ENCODE results near the gene EBPL.

The EBPL gene

GRCh38 chr13:49676581-49677298 is 14.5 kb downstream of the EBPL start:
- no peak for DNase-seq (ENCODE audit: low read depth)

DNA sequence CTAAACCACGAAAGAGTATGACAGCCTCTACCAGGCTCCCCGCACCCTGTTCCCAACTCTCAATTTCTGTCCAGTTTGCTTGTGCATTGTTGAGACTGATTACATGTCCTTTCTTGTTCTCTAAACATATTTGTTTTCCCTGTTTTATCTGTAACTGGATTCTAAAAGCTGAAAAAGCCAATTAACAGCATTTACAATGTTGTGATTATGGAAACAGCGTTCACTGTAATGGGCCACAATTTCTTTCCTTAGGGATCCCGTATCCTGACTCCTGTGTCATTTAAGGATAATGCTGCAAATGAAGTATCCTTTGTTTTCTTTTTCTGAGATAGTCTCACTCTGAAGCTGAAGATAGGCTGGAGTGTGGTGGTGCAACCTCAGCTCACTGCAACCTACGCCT is 20.5 kb downstream of the EBPL start:
- DNase-seq (ENCODE audit: low read depth) = no peak

- DNase-seq (ENCODE audit: low read depth) = no peak
Observed at GRCh38 chr13:49669735-49670309, 21.5 kb downstream of the EBPL start.

GRCh38 chr13:49667773-49668172 is 23.5 kb downstream of the EBPL start:
- no peak for DNase-seq (ENCODE audit: low read depth)

GRCh38 chr13:49664606-49665005 is 26.7 kb downstream of the EBPL start:
- no peak for DNase-seq (ENCODE audit: low read depth)

DNA sequence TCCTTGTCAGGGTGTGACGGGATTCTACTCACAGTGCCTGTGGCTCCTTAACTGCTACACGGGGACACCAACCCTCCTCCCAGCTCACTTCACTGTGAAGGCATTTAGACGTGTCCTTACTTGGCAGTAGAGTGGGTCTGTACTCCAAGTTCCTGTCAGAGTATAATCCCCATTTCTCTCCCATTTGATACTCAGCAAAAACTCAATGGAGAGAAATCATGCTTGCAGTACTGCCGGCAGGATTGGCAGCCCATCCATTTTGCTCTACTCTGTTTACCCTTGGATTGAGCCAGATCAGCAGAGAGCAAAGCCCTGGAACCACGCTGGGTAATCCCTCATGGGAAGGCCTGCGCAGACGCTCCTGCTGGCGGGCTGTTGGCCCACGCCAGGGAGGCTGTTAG is 34.0 kb downstream of the EBPL start:
- no peak for DNase-seq (ENCODE audit: low read depth)

DNA sequence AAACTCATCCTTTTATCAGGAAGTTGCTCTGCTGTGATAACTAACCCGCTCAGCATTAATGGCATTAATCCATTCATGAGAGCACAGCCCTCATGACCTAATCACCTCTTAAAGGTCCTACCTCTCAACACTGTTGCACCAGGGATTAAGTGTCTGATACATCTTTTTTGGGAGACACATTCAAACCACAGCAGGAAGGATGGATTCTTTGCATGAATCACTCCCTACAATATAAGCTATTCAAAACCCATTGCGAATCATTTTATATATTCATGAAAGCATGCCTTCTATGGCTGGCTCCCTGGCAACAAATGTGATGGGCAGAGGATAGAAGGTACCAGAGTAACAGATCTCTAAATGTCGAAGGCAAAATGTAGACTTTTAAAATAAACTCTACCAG is 35.4 kb downstream of the EBPL start:
- no peak for DNase-seq (ENCODE audit: low read depth)

DNA sequence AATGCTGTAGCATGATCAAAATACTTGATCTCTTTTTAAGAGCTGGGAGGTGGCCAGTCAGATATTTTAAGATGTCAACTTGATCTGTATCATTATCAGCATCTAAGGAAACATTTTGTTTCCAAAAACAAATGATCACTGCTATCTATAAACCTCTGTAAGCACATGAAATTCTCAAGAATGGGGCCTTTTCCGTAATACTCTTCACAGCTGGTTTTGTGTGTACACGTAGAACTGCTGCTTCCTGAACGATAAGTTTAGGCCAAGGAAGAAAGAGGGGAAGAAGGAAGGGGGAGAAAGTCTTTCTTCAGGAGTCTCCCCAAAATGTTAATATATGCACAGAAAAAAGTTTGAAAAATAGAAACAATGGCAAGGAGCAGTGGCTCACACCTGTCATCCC is 37.3 kb downstream of the EBPL start:
- no peak for DNase-seq (ENCODE audit: low read depth)

DNA sequence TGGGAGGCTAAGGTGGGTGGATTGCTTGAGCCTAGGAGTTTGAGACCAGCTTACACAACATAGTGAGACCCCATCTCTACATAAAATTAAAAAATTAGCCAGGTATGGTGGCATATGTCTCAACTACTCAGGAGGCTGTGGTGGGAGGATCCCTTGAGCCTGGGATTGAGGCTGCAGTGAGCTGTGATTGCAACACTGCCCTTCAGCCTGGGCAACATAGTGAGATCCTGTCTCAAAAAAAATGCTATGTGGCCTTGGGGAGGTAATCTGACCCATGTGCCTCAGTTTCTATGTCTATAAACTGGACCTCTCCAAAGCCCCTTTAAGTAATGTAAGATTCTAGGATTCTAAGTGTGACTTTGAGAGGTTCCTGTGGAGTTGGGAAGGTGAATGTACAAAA is 37.8 kb downstream of the EBPL start:
- no peak for DNase-seq (ENCODE audit: low read depth)

GRCh38 chr13:49652355-49653305 is 38.7 kb downstream of the EBPL start:
- no peak for DNase-seq (ENCODE audit: low read depth)

DNA sequence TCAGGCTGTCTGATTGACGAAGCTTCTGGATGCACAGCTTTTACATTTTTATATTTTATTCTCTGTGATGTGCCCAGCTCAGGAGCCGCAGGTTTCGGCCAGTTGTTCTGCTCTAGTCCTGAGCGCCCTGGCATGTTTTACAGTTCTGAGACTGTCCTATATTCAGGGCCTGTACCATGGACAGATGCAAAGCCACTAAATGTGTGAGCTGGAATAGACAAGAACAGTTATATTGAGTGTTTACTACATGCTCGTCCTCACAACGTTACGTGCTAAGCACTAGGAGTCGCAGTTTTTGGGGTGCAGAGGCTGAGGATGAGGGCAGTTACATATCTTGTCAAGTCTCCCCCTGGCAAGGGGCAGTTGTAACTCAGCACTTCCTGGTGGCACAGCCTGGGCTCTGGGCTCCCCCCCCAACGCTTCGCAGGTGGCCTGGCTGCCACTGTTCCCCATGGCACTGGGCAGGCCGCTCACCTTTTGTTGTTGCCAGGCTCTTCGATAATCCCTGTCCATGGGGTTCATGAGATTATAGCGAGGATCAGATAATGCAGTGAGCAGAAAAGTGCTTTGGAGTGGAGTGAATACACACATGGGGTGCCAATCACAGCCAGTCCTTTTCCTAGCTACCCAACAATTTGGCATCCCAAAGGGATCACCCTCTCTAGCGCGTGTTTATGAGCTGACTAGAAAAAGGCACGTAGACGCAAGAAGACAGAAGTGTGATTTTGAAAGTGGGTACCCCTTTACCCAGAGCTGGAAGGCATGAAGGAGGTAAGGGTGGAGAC is 39.5 kb downstream of the EBPL start:
- DNase-seq (ENCODE audit: low read depth) = no peak

- no peak for DNase-seq (ENCODE audit: low read depth)
Observed at GRCh38 chr13:49649963-49650312, 41.3 kb downstream of the EBPL start.

DNA sequence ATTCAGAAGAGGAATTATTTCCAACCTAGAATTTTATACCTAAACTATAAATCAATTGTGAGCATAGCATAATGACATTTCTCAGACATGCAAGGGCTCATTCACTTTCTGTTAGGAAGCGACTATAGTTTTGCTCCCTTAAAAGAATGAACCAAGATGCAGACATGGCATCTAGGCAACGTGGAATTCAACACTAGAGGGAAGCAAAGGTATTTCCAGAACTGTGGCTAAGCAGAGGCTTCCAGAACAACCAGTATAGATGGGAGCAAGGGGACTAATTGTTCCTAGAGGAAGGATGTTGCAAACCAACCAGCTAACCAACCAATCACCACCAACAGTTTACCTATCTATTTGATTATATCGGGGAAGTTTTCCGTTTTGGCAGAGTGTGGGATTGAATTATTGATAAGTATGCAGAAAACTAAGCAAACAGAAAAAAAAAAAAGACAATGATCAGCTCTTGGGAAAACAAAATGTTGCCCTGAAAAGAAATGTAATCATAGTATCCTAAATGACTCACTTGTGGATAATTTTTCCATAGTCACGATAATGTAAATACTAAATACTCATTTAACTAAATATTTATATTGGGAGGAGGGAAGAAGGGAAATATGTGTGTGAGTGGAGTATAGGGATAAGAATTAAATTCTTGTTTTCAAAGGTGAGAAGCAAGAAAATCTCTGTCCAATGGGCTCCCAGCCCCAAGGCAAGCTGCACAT is 41.9 kb downstream of the EBPL start:
- no peak for DNase-seq (ENCODE audit: low read depth)

DNA sequence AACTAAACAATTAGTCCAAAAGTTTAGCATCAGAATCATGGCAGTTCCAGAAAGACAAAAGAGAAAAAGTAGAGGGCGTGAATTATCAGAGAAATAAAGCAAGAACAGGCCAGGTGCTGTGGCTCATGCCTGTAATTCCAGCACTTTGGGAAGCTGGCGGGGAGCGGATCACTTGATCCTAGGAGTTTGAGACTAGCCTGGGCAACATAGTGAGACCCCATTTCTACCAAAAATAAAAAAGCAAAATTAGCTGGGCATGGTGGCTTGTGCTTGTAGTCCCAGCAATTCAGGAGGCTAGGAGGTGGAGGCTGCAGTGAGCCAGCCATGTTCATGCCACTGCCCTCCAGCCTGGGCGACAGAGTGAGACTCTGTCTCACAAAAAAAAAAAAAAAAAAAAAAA is 44.6 kb downstream of the EBPL start:
- no peak for DNase-seq (ENCODE audit: low read depth)

GRCh38 chr13:49645451-49645850 is 45.8 kb downstream of the EBPL start:
- DNase-seq (ENCODE audit: low read depth) = no peak

DNA sequence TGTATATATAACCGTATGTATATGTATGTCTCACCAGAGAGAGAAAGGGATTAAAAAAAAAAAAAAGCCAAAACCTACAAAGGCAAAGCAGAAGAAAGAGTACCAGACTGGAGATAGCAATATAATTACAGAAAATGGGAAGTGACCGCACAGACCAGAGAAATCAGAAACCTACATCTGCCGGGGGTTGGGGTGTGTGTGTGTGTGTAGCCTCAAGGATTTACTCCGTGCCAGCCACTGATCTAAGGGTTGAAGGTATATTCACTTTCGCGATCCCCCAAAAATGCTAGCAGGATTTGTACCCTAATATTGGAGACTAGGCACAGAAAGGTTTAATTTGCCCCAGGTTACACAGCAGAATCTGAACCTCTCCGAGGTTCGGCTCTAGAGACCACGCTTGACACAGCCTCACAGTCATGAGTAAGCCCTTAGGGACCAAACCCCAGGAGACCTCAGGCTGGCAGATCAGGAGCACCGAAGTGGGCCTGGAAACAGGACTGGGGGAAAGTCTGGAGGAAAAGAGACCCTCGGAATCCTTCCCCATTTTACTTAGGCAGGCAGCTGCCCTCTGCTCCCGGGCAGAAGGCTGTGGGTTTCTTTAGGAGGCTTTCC is 48.1 kb downstream of the EBPL start:
- DNase-seq (ENCODE audit: low read depth) = no peak

GRCh38 chr13:49641801-49642291 is 49.4 kb downstream of the EBPL start:
- DNase-seq (ENCODE audit: low read depth) = no peak

- DNase-seq (ENCODE audit: low read depth) = no peak
Observed at GRCh38 chr13:49638744-49639072, 52.6 kb downstream of the EBPL start.

GRCh38 chr13:49638030-49638743 is 53.1 kb downstream of the EBPL start:
- no peak for DNase-seq (ENCODE audit: low read depth)

DNA sequence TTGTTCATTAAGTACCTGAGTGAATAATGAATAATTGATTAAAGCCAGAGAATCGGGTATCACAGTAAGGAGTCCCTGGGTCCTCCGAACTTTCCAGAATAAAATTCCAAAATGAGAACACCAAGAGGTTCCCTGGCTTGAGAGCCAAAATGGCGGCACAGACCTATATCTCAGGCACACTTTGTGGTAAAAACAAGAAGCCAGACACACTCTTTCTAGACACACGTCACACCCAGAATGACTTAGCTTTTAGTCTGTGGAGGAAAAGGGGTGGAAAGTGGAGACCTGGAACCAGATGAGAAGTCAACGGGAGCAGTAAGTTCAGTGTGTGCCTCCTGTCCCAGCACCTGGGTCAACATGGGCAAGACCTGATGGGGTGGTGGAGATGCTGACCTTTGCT is 54.6 kb downstream of the EBPL start:
- DNase-seq (ENCODE audit: low read depth) = no peak
